ENCODE data around the gene GRAMD4. TPM values are rescaled to one million over a fixed set of nuclear protein-coding genes. Genes with fewer than 3 reads are reported as not detected.

Gene GRAMD4
- total RNA-seq, 1 experiment from 2014 or later = 19.8 TPM

DNA sequence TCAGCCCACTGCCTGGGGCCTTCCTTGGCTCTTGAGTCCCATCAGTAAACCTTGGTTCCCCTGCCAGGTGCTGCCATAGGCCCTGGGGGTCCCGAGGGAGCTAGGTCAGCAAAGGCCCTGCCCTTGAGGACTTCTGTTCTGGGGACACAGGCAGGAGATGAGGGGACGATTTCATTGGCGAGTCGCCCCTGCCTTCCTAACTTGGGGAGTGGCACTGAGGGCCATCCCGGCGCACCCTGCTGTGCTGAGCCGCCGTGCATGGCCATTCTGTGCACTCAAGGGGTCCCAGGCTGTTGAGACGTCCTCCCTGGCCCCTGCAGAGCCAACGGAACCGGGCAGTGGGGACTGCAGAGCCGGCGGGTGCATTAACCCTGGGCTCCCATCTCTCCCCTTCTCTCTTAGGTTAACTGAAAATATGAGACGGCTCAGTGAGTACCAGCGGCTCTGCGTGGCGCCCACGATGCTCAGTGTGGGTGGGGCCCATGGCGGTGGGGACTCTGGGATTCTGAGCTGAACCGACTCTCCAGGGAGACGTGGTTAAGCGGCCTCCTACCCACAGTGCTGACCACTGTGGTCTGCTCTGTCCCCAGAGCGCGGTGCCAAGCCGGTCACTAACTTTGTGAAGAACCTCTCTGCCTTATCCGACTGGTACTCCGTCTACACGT lies 43.4 kb downstream of the GRAMD4 start:
- Mint-ChIP-seq H3K36me3 (ENCODE audit: insufficient read depth in 1 of 3, low read depth in 3 of 3) (no peaks in the 10 kb centered on the region; a peak in 1 of 7 replicates), H3K4me1 (peaks cover 7 to 12% of the 10 kb centered on the region in 2 experiments), H3K4me3 (no peak overlapping the region; a peak in 1 of 5 replicates), H3K9me3 (no peaks in the 10 kb centered on the region), H3K27ac (peak overlapping the region in 1 of 3 experiments; percentile 48; a peak in 1 of 7 replicates), H3K27me3 (ENCODE audit: low read depth) (no peaks in the 10 kb centered on the region)
- Histone ChIP-seq H3K14ac (ENCODE audit: insufficient read depth, low read length) (peak overlapping the region; percentile 13; the same call in 1 of the 2 replicates), H2BK120ac (ENCODE audit: low read depth, low read length, poor library complexity, severe bottlenecking) (no peak overlapping the region), H2BK20ac (ENCODE audit: low read depth, low read length, poor library complexity, severe bottlenecking) (no peak overlapping the region), H3K27ac (ENCODE audit: insufficient read length, low read depth, low read length) (no peak overlapping the region), H3K27me3 (ENCODE audit: insufficient read depth, low read length) (no peaks in the 10 kb centered on the region), H2AFZ (ENCODE audit: low read length) (no peak overlapping the region), H3T11ph (ENCODE audit: low read length) (no peak overlapping the region), H3K4ac (ENCODE audit: low read depth, low read length) (no peak overlapping the region), H4K20me1 (ENCODE audit: control insufficient read depth, insufficient read depth, insufficient read length) (no peaks in the 10 kb centered on the region), H3K4me2 (ENCODE audit: insufficient read depth, insufficient read length, low read length) (no peak overlapping the region), H2BK5ac (ENCODE audit: insufficient read length, low read length) (no peak overlapping the region), H2BK15ac (ENCODE audit: low read depth, low read length) (no peak overlapping the region), H2BK12ac (ENCODE audit: insufficient read length, low read depth, low read length) (no peak overlapping the region), H3K56ac (ENCODE audit: insufficient read length, low read depth, low read length) (no peak overlapping the region), H3K18ac (ENCODE audit: insufficient read length, low read depth, low read length) (no peak overlapping the region), H4K91ac (ENCODE audit: insufficient read length, low read depth, low read length) (no peak overlapping the region), H3K79me1 (ENCODE audit: insufficient read depth, low read depth, low read length, poor library complexity, severe bottlenecking) (no peaks in the 10 kb centered on the region), H3K79me2 (ENCODE audit: insufficient read depth, low read length) (no peaks in the 10 kb centered on the region), H3K4me1 (ENCODE audit: insufficient read depth, low read length) (no peaks in the 10 kb centered on the region), H2AK5ac (ENCODE audit: insufficient read length, low read length) (no peak overlapping the region), H3K9ac (ENCODE audit: extremely low read depth, insufficient read length, low read length) (no peak overlapping the region), H3K23me2 (ENCODE audit: insufficient read length, low read depth, low read length, poor library complexity, severe bottlenecking) (no peaks in the 10 kb centered on the region), H4K8ac (replicated peaks; ENCODE audit: insufficient read length, low read depth, low read length) (no peak overlapping the region), H4K5ac (ENCODE audit: insufficient read length, low read depth, low read length) (no peak overlapping the region), H3K9me3 (ENCODE audit: control insufficient read depth, low read depth, low read length) (no peaks in the 10 kb centered on the region), H3K23ac (ENCODE audit: insufficient read length, low read depth, low read length) (no peak overlapping the region)
- WGBS (ENCODE audit: extremely low coverage, insufficient read length, low lambda C conversion rate) = no CpG with 5 or more reads among the region's 28 CpGs
- no peak for DNase-seq
- TF ChIP-seq, protein P1, sequence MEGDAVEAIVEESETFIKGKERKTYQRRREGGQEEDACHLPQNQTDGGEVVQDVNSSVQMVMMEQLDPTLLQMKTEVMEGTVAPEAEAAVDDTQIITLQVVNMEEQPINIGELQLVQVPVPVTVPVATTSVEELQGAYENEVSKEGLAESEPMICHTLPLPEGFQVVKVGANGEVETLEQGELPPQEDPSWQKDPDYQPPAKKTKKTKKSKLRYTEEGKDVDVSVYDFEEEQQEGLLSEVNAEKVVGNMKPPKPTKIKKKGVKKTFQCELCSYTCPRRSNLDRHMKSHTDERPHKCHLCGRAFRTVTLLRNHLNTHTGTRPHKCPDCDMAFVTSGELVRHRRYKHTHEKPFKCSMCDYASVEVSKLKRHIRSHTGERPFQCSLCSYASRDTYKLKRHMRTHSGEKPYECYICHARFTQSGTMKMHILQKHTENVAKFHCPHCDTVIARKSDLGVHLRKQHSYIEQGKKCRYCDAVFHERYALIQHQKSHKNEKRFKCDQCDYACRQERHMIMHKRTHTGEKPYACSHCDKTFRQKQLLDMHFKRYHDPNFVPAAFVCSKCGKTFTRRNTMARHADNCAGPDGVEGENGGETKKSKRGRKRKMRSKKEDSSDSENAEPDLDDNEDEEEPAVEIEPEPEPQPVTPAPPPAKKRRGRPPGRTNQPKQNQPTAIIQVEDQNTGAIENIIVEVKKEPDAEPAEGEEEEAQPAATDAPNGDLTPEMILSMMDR (conservative IDR thresholded peaks at IDR 0.05) = no peak

Measured in H9 (cell line).